ENCODE measurements around the gene ENTPD1. TPM values are rescaled to one million over a fixed set of nuclear protein-coding genes. Genes with fewer than 3 reads are reported as not detected.

The ENTPD1 gene
- total and polyA plus RNA-seq, 2 experiments from 2014 or later: 1.5 to 8.9 TPM

GRCh38 chr10:95831076-95831475 lies 75.1 kb downstream of the ENTPD1 start:
- Histone ChIP-seq H3K4me3 (no peak overlapping the region), H3K36me3 (replicated peaks; ENCODE audit: insufficient read depth, low read depth) (no peaks in the 10 kb centered on the region), H3K9me2 (replicated peaks; ENCODE audit: insufficient read depth) (no peaks in the 10 kb centered on the region), H2AFZ (no peak overlapping the region), H4K20me1 (ENCODE audit: insufficient read depth, poor library complexity, severe bottlenecking) (no peaks in the 10 kb centered on the region), H3K4me1 (ENCODE audit: insufficient read depth) (no peaks in the 10 kb centered on the region), H3K27me3 (no peaks in the 10 kb centered on the region), H3K79me2 (no peaks in the 10 kb centered on the region), H3K27ac (no peak overlapping the region), H3K4me2 (no peak overlapping the region), H3K9me3 (ENCODE audit: low read depth) (no peaks in the 10 kb centered on the region)
- 95% methylated on average over 3 of the region's 3 CpGs for WGBS (ENCODE audit: low lambda C conversion rate, missing lambda C conversion rate)
- no peak for DNase-seq (ENCODE audit: low spot score)
- TF ChIP-seq, protein P1, sequence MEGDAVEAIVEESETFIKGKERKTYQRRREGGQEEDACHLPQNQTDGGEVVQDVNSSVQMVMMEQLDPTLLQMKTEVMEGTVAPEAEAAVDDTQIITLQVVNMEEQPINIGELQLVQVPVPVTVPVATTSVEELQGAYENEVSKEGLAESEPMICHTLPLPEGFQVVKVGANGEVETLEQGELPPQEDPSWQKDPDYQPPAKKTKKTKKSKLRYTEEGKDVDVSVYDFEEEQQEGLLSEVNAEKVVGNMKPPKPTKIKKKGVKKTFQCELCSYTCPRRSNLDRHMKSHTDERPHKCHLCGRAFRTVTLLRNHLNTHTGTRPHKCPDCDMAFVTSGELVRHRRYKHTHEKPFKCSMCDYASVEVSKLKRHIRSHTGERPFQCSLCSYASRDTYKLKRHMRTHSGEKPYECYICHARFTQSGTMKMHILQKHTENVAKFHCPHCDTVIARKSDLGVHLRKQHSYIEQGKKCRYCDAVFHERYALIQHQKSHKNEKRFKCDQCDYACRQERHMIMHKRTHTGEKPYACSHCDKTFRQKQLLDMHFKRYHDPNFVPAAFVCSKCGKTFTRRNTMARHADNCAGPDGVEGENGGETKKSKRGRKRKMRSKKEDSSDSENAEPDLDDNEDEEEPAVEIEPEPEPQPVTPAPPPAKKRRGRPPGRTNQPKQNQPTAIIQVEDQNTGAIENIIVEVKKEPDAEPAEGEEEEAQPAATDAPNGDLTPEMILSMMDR (IDR thresholded peaks at IDR 0.05; ENCODE audit: poor library complexity): no peak
- no peak for TF ChIP-seq EZH2 (IDR thresholded peaks at IDR 0.05; ENCODE audit: borderline replicate concordance)
- TF ChIP-seq EZH2phosphoT487 (IDR thresholded peaks at IDR 0.05; ENCODE audit: low read depth, severe bottlenecking, unreplicated experiment): no peak

GRCh38 chr10:95831515-95831914 lies 75.6 kb downstream of the ENTPD1 start:
- Histone ChIP-seq H3K79me2 (no peaks in the 10 kb centered on the region), H3K27me3 (no peaks in the 10 kb centered on the region), H3K4me3 (no peak overlapping the region), H2AFZ (no peak overlapping the region), H3K27ac (no peak overlapping the region), H3K4me1 (ENCODE audit: insufficient read depth) (no peaks in the 10 kb centered on the region), H3K36me3 (replicated peaks; ENCODE audit: insufficient read depth, low read depth) (no peaks in the 10 kb centered on the region), H4K20me1 (ENCODE audit: insufficient read depth, poor library complexity, severe bottlenecking) (no peaks in the 10 kb centered on the region), H3K4me2 (no peak overlapping the region), H3K9me2 (replicated peaks; ENCODE audit: insufficient read depth) (no peaks in the 10 kb centered on the region), H3K9me3 (ENCODE audit: low read depth) (no peaks in the 10 kb centered on the region)
- TF ChIP-seq EZH2phosphoT487 (IDR thresholded peaks at IDR 0.05; ENCODE audit: low read depth, severe bottlenecking, unreplicated experiment): no peak
- no peak for TF ChIP-seq EZH2 (IDR thresholded peaks at IDR 0.05; ENCODE audit: borderline replicate concordance)
- TF ChIP-seq, protein P1 (IDR thresholded peaks at IDR 0.05; ENCODE audit: poor library complexity): no peak
- no peak for DNase-seq (ENCODE audit: low spot score)

DNA sequence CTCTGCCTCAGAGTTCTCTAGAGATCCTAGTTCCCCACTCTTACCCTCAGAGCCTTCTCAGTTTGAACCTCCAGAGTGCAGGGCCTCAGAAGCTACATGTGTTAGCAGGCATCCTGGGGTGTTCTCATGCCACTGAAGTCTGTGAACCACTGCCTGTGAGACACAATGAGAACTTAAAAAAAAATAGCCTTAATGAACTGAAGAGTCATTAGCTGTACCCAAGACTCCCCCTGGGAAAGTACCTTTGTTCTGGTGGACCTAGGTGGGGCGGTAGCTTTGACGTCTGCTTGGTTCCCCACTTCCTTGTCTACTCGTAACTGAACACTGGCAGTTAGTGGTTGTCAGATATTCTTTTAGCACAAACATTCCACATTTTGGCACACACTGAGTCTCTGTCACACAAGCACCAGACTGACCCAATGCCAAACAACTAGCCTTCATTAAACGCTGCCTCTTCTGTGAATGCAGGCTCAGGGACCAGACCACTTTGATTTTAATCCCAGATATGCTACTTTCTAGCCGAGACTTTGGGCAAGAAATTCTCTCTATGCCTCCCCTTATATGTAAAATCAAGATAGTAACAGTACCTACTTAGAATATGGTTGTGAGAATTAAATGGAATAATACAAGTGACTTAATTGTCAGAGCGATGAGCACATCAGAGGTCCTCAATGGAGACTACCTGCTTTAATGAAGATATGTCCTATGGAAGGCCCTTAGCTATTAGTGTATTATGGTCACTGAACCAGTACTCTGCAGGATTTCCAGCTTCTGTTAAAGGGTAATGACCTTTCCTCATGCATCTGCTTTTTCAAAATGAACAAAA lies 76.5 kb downstream of the ENTPD1 start:
- DNase-seq (ENCODE audit: low spot score): no peak

More for the DNA sequence above, 76.5 kb downstream of the ENTPD1 start:
- no peaks in the 10 kb centered on the region for H4K20me1 ChIP-seq (ENCODE audit: insufficient read depth, poor library complexity, severe bottlenecking)
- no peak overlapping the region for H3K4me3 ChIP-seq
- TF ChIP-seq, protein P1 (IDR thresholded peaks at IDR 0.05; ENCODE audit: poor library complexity): no peak
- TF ChIP-seq EZH2phosphoT487 (IDR thresholded peaks at IDR 0.05; ENCODE audit: low read depth, severe bottlenecking, unreplicated experiment) (no peak), EZH2 (IDR thresholded peaks at IDR 0.05; ENCODE audit: borderline replicate concordance) (no peak)
- H3K4me2 ChIP-seq: no peak overlapping the region
- H3K4me1 ChIP-seq (ENCODE audit: insufficient read depth): no peaks in the 10 kb centered on the region
- 73% methylated on average over 6 of the region's 6 CpGs for WGBS (ENCODE audit: low lambda C conversion rate, missing lambda C conversion rate)
- H3K79me2 ChIP-seq: no peaks in the 10 kb centered on the region
- no peaks in the 10 kb centered on the region for H3K9me3 ChIP-seq (ENCODE audit: low read depth)
- H3K9me2 ChIP-seq (replicated peaks; ENCODE audit: insufficient read depth): no peaks in the 10 kb centered on the region
- H2AFZ ChIP-seq: no peak overlapping the region
- H3K27me3 ChIP-seq: no peaks in the 10 kb centered on the region
- no peak overlapping the region for H3K27ac ChIP-seq
- no peaks in the 10 kb centered on the region for H3K36me3 ChIP-seq (replicated peaks; ENCODE audit: insufficient read depth, low read depth)

Data from hepatocyte (in vitro differentiated cells).